Measurements from ENCODE around the gene MED22. TPM values are rescaled to one million over a fixed set of nuclear protein-coding genes. Genes with fewer than 3 reads are reported as not detected.

The MED22 gene
- total RNA-seq, 1 donor from 2014 or later: 31.7 TPM

DNA sequence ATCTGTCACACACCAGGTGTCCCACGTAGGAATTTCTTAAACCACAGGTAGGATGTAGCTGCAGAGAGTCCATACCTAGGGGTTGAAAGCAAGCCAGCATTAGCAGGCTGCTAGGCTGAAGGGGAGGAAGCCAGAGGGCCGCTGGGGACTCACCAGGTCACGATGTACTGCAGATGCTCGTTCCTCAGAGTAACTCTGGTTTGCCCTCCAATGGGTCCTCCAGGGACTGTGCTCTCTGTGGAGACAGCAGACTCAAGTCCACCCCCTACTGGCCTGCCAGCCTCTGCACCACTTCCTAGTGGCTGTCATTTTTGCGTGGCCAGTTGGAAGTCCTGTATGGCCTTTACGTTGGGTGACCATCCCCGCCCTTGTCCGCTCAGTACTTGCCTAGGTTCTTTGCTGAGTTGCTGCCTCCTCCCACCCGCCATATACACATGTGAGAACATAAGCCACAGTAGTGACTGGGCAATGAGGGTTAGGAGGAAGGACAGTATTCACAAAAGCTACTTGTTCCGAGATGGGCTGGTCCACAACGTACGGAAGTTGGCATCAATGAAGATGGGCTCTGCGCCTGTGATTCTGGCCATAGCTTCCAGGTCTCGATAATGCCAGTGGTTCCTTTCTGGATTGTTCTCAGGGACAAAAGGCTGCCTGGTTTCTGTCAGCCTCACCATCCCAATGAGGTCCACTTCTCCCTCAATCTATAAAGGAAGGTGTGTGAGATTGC, 4.1 kb upstream of the MED22 start:
- H3K27ac Mint-ChIP-seq: no peak overlapping the region
- H3K4me1 ChIP-seq: peaks cover 19% of the 10 kb centered on the region

GRCh38 chr9:133351526-133351907, 3.6 kb upstream of the MED22 start:
- Histone ChIP-seq H3K9ac (no peak overlapping the region), H3K4me3 (no peak overlapping the region), H3K4me2 (no peak overlapping the region), H3K27ac (peak overlapping the region; percentile 10), H3K9me3 (ENCODE audit: low read depth) (no peaks in the 10 kb centered on the region), H3K79me2 (ENCODE audit: low read depth) (peaks cover 53% of the 10 kb centered on the region), H3K4me1 (peaks cover 19% of the 10 kb centered on the region), H3F3A (ENCODE audit: low read depth) (peaks cover 67% of the 10 kb centered on the region), H3K27me3 (no peaks in the 10 kb centered on the region), H4K20me1 (ENCODE audit: low read depth) (peaks cover 58% of the 10 kb centered on the region), H3K36me3 (peaks cover 23% of the 10 kb centered on the region), H2AFZ (replicated peaks) (no peak overlapping the region)
- Mint-ChIP-seq H3K4me1 (peaks cover 26% of the 10 kb centered on the region), H3K27me3 (ENCODE audit: insufficient read depth, low read depth) (peaks cover 16% of the 10 kb centered on the region), H3K9me3 (no peaks in the 10 kb centered on the region), H3K4me3 (no peak overlapping the region), H3K36me3 (peaks cover 36% of the 10 kb centered on the region), H3K27ac (no peak overlapping the region)
- no peak for TF ChIP-seq EZH2 (IDR thresholded peaks at IDR 0.05)
- no peak for TF ChIP-seq EZH2phosphoT487 (IDR thresholded peaks at IDR 0.05)
- TF ChIP-seq, protein P1, sequence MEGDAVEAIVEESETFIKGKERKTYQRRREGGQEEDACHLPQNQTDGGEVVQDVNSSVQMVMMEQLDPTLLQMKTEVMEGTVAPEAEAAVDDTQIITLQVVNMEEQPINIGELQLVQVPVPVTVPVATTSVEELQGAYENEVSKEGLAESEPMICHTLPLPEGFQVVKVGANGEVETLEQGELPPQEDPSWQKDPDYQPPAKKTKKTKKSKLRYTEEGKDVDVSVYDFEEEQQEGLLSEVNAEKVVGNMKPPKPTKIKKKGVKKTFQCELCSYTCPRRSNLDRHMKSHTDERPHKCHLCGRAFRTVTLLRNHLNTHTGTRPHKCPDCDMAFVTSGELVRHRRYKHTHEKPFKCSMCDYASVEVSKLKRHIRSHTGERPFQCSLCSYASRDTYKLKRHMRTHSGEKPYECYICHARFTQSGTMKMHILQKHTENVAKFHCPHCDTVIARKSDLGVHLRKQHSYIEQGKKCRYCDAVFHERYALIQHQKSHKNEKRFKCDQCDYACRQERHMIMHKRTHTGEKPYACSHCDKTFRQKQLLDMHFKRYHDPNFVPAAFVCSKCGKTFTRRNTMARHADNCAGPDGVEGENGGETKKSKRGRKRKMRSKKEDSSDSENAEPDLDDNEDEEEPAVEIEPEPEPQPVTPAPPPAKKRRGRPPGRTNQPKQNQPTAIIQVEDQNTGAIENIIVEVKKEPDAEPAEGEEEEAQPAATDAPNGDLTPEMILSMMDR (IDR thresholded peaks at IDR 0.05): no peak
- DNase-seq (ENCODE audit: low spot score): no peak

More for the DNA sequence above, 4.1 kb upstream of the MED22 start:
- no peaks in the 10 kb centered on the region for H3K27me3 ChIP-seq
- peaks cover 21% of the 10 kb centered on the region for H3K4me1 Mint-ChIP-seq
- H3K9ac ChIP-seq: no peak overlapping the region
- H2AFZ ChIP-seq (replicated peaks): no peak overlapping the region
- H3K27ac ChIP-seq: peak overlapping the region; percentile 10
- peak; percentile 74 for DNase-seq (ENCODE audit: low spot score)
- peaks cover 57% of the 10 kb centered on the region for H4K20me1 ChIP-seq (ENCODE audit: low read depth)
- H3K36me3 Mint-ChIP-seq: peaks cover 36% of the 10 kb centered on the region
- H3K4me3 Mint-ChIP-seq: no peak overlapping the region
- H3F3A ChIP-seq (ENCODE audit: low read depth): peaks cover 67% of the 10 kb centered on the region
- H3K9me3 Mint-ChIP-seq: no peaks in the 10 kb centered on the region
- H3K4me2 ChIP-seq: no peak overlapping the region
- peaks cover 23% of the 10 kb centered on the region for H3K36me3 ChIP-seq
- peaks cover 16% of the 10 kb centered on the region for H3K27me3 Mint-ChIP-seq (ENCODE audit: insufficient read depth, low read depth)
- TF ChIP-seq, protein P1 (IDR thresholded peaks at IDR 0.05): peak; percentile 62
- TF ChIP-seq EZH2phosphoT487 (IDR thresholded peaks at IDR 0.05): no peak
- peaks cover 50% of the 10 kb centered on the region for H3K79me2 ChIP-seq (ENCODE audit: low read depth)
- no peaks in the 10 kb centered on the region for H3K9me3 ChIP-seq (ENCODE audit: low read depth)
- no peak overlapping the region for H3K4me3 ChIP-seq

GRCh38 chr9:133349965-133350616, 2.2 kb upstream of the MED22 start:
- peaks cover 16% of the 10 kb centered on the region for H3K27me3 Mint-ChIP-seq (ENCODE audit: insufficient read depth, low read depth)
- peak overlapping the region; percentile 99 for H3K9ac ChIP-seq
- H3K9me3 Mint-ChIP-seq: no peaks in the 10 kb centered on the region
- TF ChIP-seq EZH2 (IDR thresholded peaks at IDR 0.05) (no peak), EZH2phosphoT487 (IDR thresholded peaks at IDR 0.05) (no peak)
- TF ChIP-seq, protein P1 (IDR thresholded peaks at IDR 0.05): no peak
- no peak overlapping the region for H2AFZ ChIP-seq (replicated peaks)
- H4K20me1 ChIP-seq (ENCODE audit: low read depth): peaks cover 65% of the 10 kb centered on the region
- H3K4me2 ChIP-seq: peak overlapping the region; percentile 100
- peaks cover 36% of the 10 kb centered on the region for H3K36me3 Mint-ChIP-seq
- peak overlapping the region; percentile 98 for H3K4me3 Mint-ChIP-seq
- H3K4me1 ChIP-seq: peaks cover 15% of the 10 kb centered on the region
- H3K27ac Mint-ChIP-seq: no peak overlapping the region
- peak overlapping the region; percentile 10 for H3K27ac ChIP-seq
- H3F3A ChIP-seq (ENCODE audit: low read depth): peaks cover 67% of the 10 kb centered on the region
- H3K27me3 ChIP-seq: no peaks in the 10 kb centered on the region
- peak overlapping the region; percentile 77 for H3K4me3 ChIP-seq
- H3K36me3 ChIP-seq: peaks cover 23% of the 10 kb centered on the region
- peaks cover 29% of the 10 kb centered on the region for H3K4me1 Mint-ChIP-seq
- DNase-seq (ENCODE audit: low spot score): no peak
- no peaks in the 10 kb centered on the region for H3K9me3 ChIP-seq (ENCODE audit: low read depth)
- peaks cover 57% of the 10 kb centered on the region for H3K79me2 ChIP-seq (ENCODE audit: low read depth)

All from neural progenitor cell (in vitro differentiated cells).